ENCODE data around the gene GPC6. TPM values are rescaled to one million over a fixed set of nuclear protein-coding genes. Genes with fewer than 3 reads are reported as not detected.

GPC6 gene
- total RNA-seq, 1 donor: 77.8 TPM

DNA sequence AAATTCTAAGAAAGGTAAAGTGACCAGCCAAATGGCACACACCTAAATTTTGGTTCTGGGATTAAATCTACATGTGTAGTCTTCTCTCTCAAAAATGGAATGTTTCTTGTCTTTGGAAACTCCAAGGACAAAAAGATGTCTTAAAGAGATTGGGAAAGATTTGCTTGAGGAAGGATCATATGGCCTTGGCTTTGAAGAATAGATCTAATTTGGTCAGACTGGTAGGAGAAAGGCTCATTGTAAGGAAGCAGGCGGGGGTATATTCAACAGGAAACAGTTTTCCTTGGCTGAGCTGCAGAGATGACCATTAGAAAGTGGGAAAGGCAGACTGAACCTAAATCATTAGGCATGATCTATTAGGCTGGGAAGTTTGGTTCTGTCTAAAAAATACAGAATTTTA, 887.6 kb downstream of the GPC6 start:
- H3K4me1 ChIP-seq (ENCODE audit: insufficient read depth, low read length): peaks cover 17% of the 10 kb centered on the region
- no peak overlapping the region for H2AFZ ChIP-seq (ENCODE audit: low read length)
- H3K9me3 ChIP-seq (ENCODE audit: low read depth, low read length): no peaks in the 10 kb centered on the region
- H3K36me3 ChIP-seq (ENCODE audit: insufficient read depth, low read length): no peaks in the 10 kb centered on the region
- TF ChIP-seq, protein P1, sequence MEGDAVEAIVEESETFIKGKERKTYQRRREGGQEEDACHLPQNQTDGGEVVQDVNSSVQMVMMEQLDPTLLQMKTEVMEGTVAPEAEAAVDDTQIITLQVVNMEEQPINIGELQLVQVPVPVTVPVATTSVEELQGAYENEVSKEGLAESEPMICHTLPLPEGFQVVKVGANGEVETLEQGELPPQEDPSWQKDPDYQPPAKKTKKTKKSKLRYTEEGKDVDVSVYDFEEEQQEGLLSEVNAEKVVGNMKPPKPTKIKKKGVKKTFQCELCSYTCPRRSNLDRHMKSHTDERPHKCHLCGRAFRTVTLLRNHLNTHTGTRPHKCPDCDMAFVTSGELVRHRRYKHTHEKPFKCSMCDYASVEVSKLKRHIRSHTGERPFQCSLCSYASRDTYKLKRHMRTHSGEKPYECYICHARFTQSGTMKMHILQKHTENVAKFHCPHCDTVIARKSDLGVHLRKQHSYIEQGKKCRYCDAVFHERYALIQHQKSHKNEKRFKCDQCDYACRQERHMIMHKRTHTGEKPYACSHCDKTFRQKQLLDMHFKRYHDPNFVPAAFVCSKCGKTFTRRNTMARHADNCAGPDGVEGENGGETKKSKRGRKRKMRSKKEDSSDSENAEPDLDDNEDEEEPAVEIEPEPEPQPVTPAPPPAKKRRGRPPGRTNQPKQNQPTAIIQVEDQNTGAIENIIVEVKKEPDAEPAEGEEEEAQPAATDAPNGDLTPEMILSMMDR (IDR thresholded peaks at IDR 0.05; ENCODE audit: extremely low read depth, low read depth, low read length): no peak
- no peak overlapping the region for H3K4me3 ChIP-seq (ENCODE audit: insufficient read depth, low read length)
- no peaks in the 10 kb centered on the region for H4K20me1 ChIP-seq (ENCODE audit: insufficient read depth, low read length)
- no peak for DNase-seq (ENCODE audit: insufficient read length, low spot score, missing footprints)
- H3K79me2 ChIP-seq (ENCODE audit: insufficient read depth, low read length): no peaks in the 10 kb centered on the region
- no peaks in the 10 kb centered on the region for H3K27me3 ChIP-seq (ENCODE audit: insufficient read depth, low read length)
- H3K4me2 ChIP-seq (ENCODE audit: insufficient read depth, low read length): no peak overlapping the region
- H3K27ac ChIP-seq (ENCODE audit: low read depth, low read length): no peak overlapping the region

DNA sequence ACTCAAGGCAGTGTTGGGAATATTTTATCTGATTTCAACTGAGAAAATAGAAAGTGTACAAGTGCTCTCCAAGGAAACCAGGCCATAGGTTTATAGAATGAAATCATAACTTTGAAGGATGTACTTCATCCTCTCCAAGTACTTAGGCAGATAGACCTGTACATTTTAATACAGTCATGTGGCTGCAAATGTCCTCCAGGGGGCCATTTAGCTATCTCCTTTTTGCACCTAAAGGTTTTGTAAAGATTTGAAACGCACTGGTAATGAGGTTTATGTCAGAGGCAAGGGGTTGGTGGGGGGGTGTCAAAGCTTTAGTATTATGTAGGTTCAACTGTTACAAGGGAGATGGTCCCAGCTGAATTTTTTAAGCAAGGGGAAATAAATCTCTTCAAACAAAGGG, 888.4 kb downstream of the GPC6 start:
- Histone ChIP-seq H2AFZ (ENCODE audit: low read length) (no peak overlapping the region), H3K4me2 (ENCODE audit: insufficient read depth, low read length) (no peak overlapping the region), H4K20me1 (ENCODE audit: insufficient read depth, low read length) (no peaks in the 10 kb centered on the region), H3K36me3 (ENCODE audit: insufficient read depth, low read length) (no peaks in the 10 kb centered on the region), H3K27me3 (ENCODE audit: insufficient read depth, low read length) (no peaks in the 10 kb centered on the region), H3K4me1 (ENCODE audit: insufficient read depth, low read length) (peaks cover 17% of the 10 kb centered on the region), H3K9me3 (ENCODE audit: low read depth, low read length) (no peaks in the 10 kb centered on the region), H3K4me3 (ENCODE audit: insufficient read depth, low read length) (no peak overlapping the region), H3K79me2 (ENCODE audit: insufficient read depth, low read length) (no peaks in the 10 kb centered on the region), H3K27ac (ENCODE audit: low read depth, low read length) (no peak overlapping the region)
- no peak for DNase-seq (ENCODE audit: insufficient read length, low spot score, missing footprints)
- TF ChIP-seq, protein P1 (IDR thresholded peaks at IDR 0.05; ENCODE audit: extremely low read depth, low read depth, low read length): peak; percentile 7

DNA sequence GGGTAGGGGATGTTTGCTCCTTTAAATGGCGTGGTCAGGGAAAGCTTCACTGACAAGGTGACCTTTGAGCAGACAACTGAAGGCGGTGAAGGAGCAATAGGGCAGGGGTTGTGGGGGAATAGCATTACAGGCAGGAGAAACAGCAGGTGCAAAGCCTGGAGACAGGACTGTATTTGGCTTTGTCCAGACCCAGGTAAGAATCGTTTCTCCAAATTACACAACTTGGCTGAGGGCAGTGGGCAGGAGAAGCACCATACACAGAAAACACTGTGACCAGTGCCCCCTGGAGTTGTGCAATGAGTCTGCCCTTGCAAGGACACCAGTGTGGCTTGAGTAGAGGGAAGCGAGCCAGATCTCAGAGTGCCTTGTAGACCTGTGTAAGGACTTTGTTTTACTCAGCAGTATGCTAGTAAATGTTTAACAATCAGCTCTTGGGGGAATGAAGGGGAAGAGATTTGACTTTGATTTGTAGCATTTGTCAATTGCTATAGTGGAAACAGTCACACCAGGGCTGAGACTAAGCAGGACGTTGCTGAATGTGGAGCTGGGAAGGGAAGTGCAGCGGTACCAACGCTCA, 892.8 kb downstream of the GPC6 start:
- Histone ChIP-seq H3K9me3 (ENCODE audit: low read depth, low read length) (no peaks in the 10 kb centered on the region), H3K36me3 (ENCODE audit: insufficient read depth, low read length) (no peaks in the 10 kb centered on the region), H2AFZ (ENCODE audit: low read length) (no peak overlapping the region), H3K4me1 (ENCODE audit: insufficient read depth, low read length) (peaks cover 10% of the 10 kb centered on the region), H3K4me2 (ENCODE audit: insufficient read depth, low read length) (no peak overlapping the region), H3K4me3 (ENCODE audit: insufficient read depth, low read length) (no peak overlapping the region), H3K79me2 (ENCODE audit: insufficient read depth, low read length) (no peaks in the 10 kb centered on the region), H3K27ac (ENCODE audit: low read depth, low read length) (no peak overlapping the region), H4K20me1 (ENCODE audit: insufficient read depth, low read length) (no peaks in the 10 kb centered on the region), H3K27me3 (ENCODE audit: insufficient read depth, low read length) (no peaks in the 10 kb centered on the region)
- no peak for DNase-seq (ENCODE audit: insufficient read length, low spot score, missing footprints)
- TF ChIP-seq, protein P1 (IDR thresholded peaks at IDR 0.05; ENCODE audit: extremely low read depth, low read depth, low read length): no peak

DNA sequence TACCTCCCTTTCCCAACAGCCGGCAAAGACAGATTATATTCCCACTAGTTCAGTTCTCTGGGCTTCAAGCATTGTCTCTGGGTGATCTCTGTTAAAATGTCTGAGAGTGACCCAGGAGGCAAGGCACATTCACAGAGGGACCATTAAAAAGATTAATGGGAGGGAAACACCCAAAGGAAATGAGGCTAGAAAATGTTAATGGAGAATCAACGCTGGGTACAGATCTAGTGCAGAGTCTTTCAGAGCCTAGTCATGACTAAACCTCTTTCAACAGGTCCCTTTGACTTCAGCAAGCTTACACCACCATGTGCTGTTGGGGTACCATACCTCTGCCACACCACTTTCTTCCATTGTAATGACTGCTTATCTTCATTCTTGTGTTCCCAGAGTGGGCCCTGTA, 894.3 kb downstream of the GPC6 start:
- no peaks in the 10 kb centered on the region for H3K27me3 ChIP-seq (ENCODE audit: insufficient read depth, low read length)
- H3K4me3 ChIP-seq (ENCODE audit: insufficient read depth, low read length): no peak overlapping the region
- no peak for DNase-seq (ENCODE audit: insufficient read length, low spot score, missing footprints)
- no peaks in the 10 kb centered on the region for H3K79me2 ChIP-seq (ENCODE audit: insufficient read depth, low read length)
- no peak overlapping the region for H2AFZ ChIP-seq (ENCODE audit: low read length)
- no peaks in the 10 kb centered on the region for H4K20me1 ChIP-seq (ENCODE audit: insufficient read depth, low read length)
- H3K36me3 ChIP-seq (ENCODE audit: insufficient read depth, low read length): no peaks in the 10 kb centered on the region
- no peaks in the 10 kb centered on the region for H3K9me3 ChIP-seq (ENCODE audit: low read depth, low read length)
- no peak overlapping the region for H3K4me2 ChIP-seq (ENCODE audit: insufficient read depth, low read length)
- TF ChIP-seq, protein P1 (IDR thresholded peaks at IDR 0.05; ENCODE audit: extremely low read depth, low read depth, low read length): no peak
- no peak overlapping the region for H3K27ac ChIP-seq (ENCODE audit: low read depth, low read length)
- peaks cover 10% of the 10 kb centered on the region for H3K4me1 ChIP-seq (ENCODE audit: insufficient read depth, low read length)

Measured in osteoblast (primary cell).